Measurements from ENCODE around the gene FBXL17.

- TF ChIP-seq JUND (IDR thresholded peaks at IDR 0.05), result no peak
- TF ChIP-seq REST (IDR thresholded peaks at IDR 0.05; ENCODE audit: low read depth, low read length), result no peak
- no peak for TF ChIP-seq CTCF (IDR thresholded peaks at IDR 0.05)
- TF ChIP-seq RAD21 (IDR thresholded peaks at IDR 0.05; ENCODE audit: low read length), result no peak
- TF ChIP-seq POLR2AphosphoS5 (IDR thresholded peaks at IDR 0.05; ENCODE audit: low read depth, low read length), result no peak
- TF ChIP-seq PBX3 (IDR thresholded peaks at IDR 0.05), result no peak
- no peak for TF ChIP-seq YY1 (IDR thresholded peaks at IDR 0.05; ENCODE audit: low read depth)
- no peak for TF ChIP-seq EZH2phosphoT487 (IDR thresholded peaks at IDR 0.05; ENCODE audit: borderline replicate concordance, low read depth)
- TF ChIP-seq MAX (IDR thresholded peaks at IDR 0.05; ENCODE audit: low read depth), result no peak
- TF ChIP-seq FOXM1 (IDR thresholded peaks at IDR 0.05; ENCODE audit: low read depth), result no peak
- no peak for TF ChIP-seq FOXJ3 (CRISPR knock-in tag; IDR thresholded peaks at IDR 0.05)
- no peak for TF ChIP-seq ELF1 (IDR thresholded peaks at IDR 0.05)
- TF ChIP-seq USF2 (IDR thresholded peaks at IDR 0.05; ENCODE audit: borderline replicate concordance, low read depth, low read length), result no peak
Observed at GRCh38 chr5:107868650-107869409, 513.1 kb downstream of the FBXL17 start.

Data from SK-N-SH (cell line).